ENCODE results near the gene CLCN7.

DNA sequence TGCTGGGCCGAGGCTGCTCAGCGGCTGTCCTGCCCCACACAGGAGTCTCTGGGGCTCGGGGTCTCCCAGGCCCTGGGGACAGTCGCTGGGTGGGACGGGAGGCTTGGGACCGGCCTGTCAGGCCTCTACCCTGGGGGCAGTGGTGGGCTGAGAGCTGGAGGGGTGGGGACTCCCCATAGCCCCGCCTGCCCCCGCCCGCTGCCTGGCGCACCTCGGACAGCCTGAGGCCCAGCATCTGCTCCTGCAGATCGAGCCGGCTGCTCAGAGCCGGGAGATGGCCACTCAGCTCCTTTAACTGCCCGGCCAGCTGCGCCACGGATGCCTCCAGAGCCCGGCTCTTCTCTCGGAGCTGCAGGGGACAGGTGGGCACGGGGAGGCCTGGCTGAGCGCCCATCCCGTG lies 37.2 kb downstream of the CLCN7 start:
- TF ChIP-seq, protein P1, sequence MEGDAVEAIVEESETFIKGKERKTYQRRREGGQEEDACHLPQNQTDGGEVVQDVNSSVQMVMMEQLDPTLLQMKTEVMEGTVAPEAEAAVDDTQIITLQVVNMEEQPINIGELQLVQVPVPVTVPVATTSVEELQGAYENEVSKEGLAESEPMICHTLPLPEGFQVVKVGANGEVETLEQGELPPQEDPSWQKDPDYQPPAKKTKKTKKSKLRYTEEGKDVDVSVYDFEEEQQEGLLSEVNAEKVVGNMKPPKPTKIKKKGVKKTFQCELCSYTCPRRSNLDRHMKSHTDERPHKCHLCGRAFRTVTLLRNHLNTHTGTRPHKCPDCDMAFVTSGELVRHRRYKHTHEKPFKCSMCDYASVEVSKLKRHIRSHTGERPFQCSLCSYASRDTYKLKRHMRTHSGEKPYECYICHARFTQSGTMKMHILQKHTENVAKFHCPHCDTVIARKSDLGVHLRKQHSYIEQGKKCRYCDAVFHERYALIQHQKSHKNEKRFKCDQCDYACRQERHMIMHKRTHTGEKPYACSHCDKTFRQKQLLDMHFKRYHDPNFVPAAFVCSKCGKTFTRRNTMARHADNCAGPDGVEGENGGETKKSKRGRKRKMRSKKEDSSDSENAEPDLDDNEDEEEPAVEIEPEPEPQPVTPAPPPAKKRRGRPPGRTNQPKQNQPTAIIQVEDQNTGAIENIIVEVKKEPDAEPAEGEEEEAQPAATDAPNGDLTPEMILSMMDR (IDR thresholded peaks at IDR 0.05 in 2 of 3, conservative IDR thresholded peaks at IDR 0.05 in 1 of 3; ENCODE audit: borderline replicate concordance in 1 of 3, insufficient read depth in 1 of 3, low read depth in 2 of 3, low read length in 2 of 3), result no peak
- TF ChIP-seq, protein P2, sequence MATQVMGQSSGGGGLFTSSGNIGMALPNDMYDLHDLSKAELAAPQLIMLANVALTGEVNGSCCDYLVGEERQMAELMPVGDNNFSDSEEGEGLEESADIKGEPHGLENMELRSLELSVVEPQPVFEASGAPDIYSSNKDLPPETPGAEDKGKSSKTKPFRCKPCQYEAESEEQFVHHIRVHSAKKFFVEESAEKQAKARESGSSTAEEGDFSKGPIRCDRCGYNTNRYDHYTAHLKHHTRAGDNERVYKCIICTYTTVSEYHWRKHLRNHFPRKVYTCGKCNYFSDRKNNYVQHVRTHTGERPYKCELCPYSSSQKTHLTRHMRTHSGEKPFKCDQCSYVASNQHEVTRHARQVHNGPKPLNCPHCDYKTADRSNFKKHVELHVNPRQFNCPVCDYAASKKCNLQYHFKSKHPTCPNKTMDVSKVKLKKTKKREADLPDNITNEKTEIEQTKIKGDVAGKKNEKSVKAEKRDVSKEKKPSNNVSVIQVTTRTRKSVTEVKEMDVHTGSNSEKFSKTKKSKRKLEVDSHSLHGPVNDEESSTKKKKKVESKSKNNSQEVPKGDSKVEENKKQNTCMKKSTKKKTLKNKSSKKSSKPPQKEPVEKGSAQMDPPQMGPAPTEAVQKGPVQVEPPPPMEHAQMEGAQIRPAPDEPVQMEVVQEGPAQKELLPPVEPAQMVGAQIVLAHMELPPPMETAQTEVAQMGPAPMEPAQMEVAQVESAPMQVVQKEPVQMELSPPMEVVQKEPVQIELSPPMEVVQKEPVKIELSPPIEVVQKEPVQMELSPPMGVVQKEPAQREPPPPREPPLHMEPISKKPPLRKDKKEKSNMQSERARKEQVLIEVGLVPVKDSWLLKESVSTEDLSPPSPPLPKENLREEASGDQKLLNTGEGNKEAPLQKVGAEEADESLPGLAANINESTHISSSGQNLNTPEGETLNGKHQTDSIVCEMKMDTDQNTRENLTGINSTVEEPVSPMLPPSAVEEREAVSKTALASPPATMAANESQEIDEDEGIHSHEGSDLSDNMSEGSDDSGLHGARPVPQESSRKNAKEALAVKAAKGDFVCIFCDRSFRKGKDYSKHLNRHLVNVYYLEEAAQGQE (IDR thresholded peaks at IDR 0.05; ENCODE audit: low read depth), result no peak
- TF ChIP-seq CBX3 (IDR thresholded peaks at IDR 0.05; ENCODE audit: low read depth) (no peak), EZH2 (IDR thresholded peaks at IDR 0.05) (no peak), TCF7L2 (IDR thresholded peaks at IDR 0.05; ENCODE audit: borderline replicate concordance, extremely low read depth, insufficient read depth, insufficient read length) (no peak), SP1 (IDR thresholded peaks at IDR 0.05; ENCODE audit: low read depth) (no peak), EZH2phosphoT487 (IDR thresholded peaks at IDR 0.05; ENCODE audit: borderline replicate concordance) (no peak), RAD21 (IDR thresholded peaks at IDR 0.05; ENCODE audit: low read depth) (no peak)
